Kidney (tissue), 14 donors: ENCODE data around the gene PIF1. TPM values are rescaled to one million over a fixed set of nuclear protein-coding genes. Genes with fewer than 3 reads are reported as not detected.

Experiments
- DNase-seq, 5 donors: peaks; one replicate each; pipeline ENCODE4 v3.0.0-alpha.2; 2013 to 2020
- FAIRE-seq: peaks from 2 replicates; lab custom pipeline; 2012; peaks lifted over from hg19 to GRCh38; lab: Jason Lieb, UNC
- H3K27ac ChIP-seq, 2 donors: one replicate each; pipeline ENCODE4 v1.7.0; 2013; ENCODE audit warnings: low read depth in 2 of 2, low read length in 2 of 2, inconsistent platforms in 1 of 2
- H3K27me3 ChIP-seq: one replicate; pipeline ENCODE4 v1.7.1; 2013; ENCODE audit warnings: low read length, inconsistent platforms; ENCODE audit not compliant: control insufficient read depth, insufficient read depth
- H3K36me3 ChIP-seq, 3 donors: one replicate each; pipeline versions ENCODE4 v1.7.0 to v1.7.1; 2013; ENCODE audit warnings: low read length in 3 of 3, control low read depth in 1 of 3, inconsistent platforms in 1 of 3; ENCODE audit not compliant: insufficient read depth in 3 of 3, control insufficient read depth in 2 of 3
- H3K4me1 ChIP-seq, 3 donors: one replicate each; pipeline versions ENCODE4 v1.7.0 to v1.7.1; 2013; ENCODE audit warnings: low read length in 3 of 3, inconsistent platforms in 1 of 3, low read depth in 1 of 3; ENCODE audit not compliant: control insufficient read depth in 2 of 3, insufficient read depth in 2 of 3
- H3K4me3 ChIP-seq, 3 donors: one replicate each; pipeline versions ENCODE4 v1.7.0 to v1.8.1; 2013; ENCODE audit warnings: low read length in 3 of 3, control low read depth in 1 of 3, inconsistent platforms in 1 of 3
- H3K9ac ChIP-seq, 3 donors: one replicate each; pipeline versions ENCODE4 v1.7.0 to v1.7.1; 2013; ENCODE audit warnings: low read length in 3 of 3, control low read depth in 1 of 3, inconsistent platforms in 1 of 3
- H3K9me3 ChIP-seq, 3 donors: one replicate each; pipeline versions ENCODE4 v1.7.0 to v1.7.1; 2013; ENCODE audit warnings: low read length in 3 of 3, control low read depth in 1 of 3, inconsistent platforms in 1 of 3; ENCODE audit not compliant: control insufficient read depth in 2 of 3, insufficient read depth in 1 of 3
- CTCF ChIP-seq: IDR thresholded peaks from 3 replicates; pipeline ENCODE4 v1.5.1; 2012; ENCODE audit warnings: mild to moderate bottlenecking, moderate library complexity, borderline replicate concordance; ENCODE audit not compliant: insufficient read depth; ENCODE audit errors: extremely low read depth
- intact Hi-C: fragments of 100-400 bp; cut with DNase I; formaldehyde crosslinking; loops from one replicate; pipeline ENCODE4 v1.11.1; 2022
- polyA plus RNA-seq: library from polyadenylated mRNA; stranded (reverse); fragments of 350-450 nt; fragmentation: Illumina TruSeq; extraction: RNeasy Lipid Tissue Mini Kit (QIAGEN cat#74804); gene quantifications from one replicate; pipeline ENCODE4 v1.2.3, GENCODE V29; 2014; ENCODE audit warnings: low read depth, low replicate concordance; ENCODE audit not compliant: insufficient read depth
- total RNA-seq: library from RNA; stranded (reverse); fragmentation: NEBNext Ultra II Directional; extraction: Animal tissue kit (Norgen Biotek cat#: 25700); gene quantifications from one replicate; pipeline ENCODE4 v1.2.1, GENCODE V29; 2021
- donor health status: control.
- donor health status: control.
- donor health status: control.
- donor health status: control.
- donor health status: control.
- donor health status: DM: yes; HTN: yes; CAD: no.
- donor health status: Normal renal cell carcinoma (clear cell type).

The PIF1 gene
- total and polyA plus RNA-seq, 2 donors from 2014 or later: 0.47 to 2.0 TPM

- H3K27me3 ChIP-seq: no peaks in the 10 kb centered on the region
Measured at GRCh38 chr15:64782751-64783150, 42.7 kb downstream of the PIF1 start.

GRCh38 chr15:64781299-64781698 lies 44.1 kb downstream of the PIF1 start:
- Histone ChIP-seq H3K4me3 (no peak overlapping the region), H3K9me3 (no peaks in the 10 kb centered on the region), H3K27ac (no peak overlapping the region), H3K4me1 (peaks cover 0 to 12% (median 8%) of the 10 kb centered on the region in 3 donors), H3K36me3 (no peaks in the 10 kb centered on the region), H3K9ac (no peak overlapping the region), H3K27me3 (no peaks in the 10 kb centered on the region)
- DNase-seq: no peak
- no peak for TF ChIP-seq CTCF
- no peak for FAIRE-seq
- intact Hi-C loops: no loop called here

More at GRCh38 chr15:64782751-64783150, 42.7 kb downstream of the PIF1 start:
- Histone ChIP-seq H3K4me1 (peaks cover 0 to 11% (median 7%) of the 10 kb centered on the region in 3 donors), H3K4me3 (no peak overlapping the region), H3K9me3 (no peaks in the 10 kb centered on the region), H3K9ac (no peak overlapping the region), H3K27ac (peak overlapping the region in 1 of 2 donors; percentile 72), H3K36me3 (no peaks in the 10 kb centered on the region)
- intact Hi-C loops: no loop called here
- DNase-seq: no peak
- FAIRE-seq: no peak
- no peak for TF ChIP-seq CTCF

GRCh38 chr15:64780600-64781156 lies 44.8 kb downstream of the PIF1 start:
- H3K4me3 ChIP-seq: no peak overlapping the region
- intact Hi-C loops: no loop called here
- no peak overlapping the region for H3K27ac ChIP-seq
- H3K4me1 ChIP-seq: peaks cover 0 to 13% (median 11%) of the 10 kb centered on the region in 3 donors
- no peak overlapping the region for H3K9ac ChIP-seq
- no peaks in the 10 kb centered on the region for H3K36me3 ChIP-seq
- DNase-seq (no peak), FAIRE-seq (no peak)
- H3K27me3 ChIP-seq: no peaks in the 10 kb centered on the region
- TF ChIP-seq CTCF: no peak
- no peaks in the 10 kb centered on the region for H3K9me3 ChIP-seq

- no peak for FAIRE-seq
- Histone ChIP-seq H3K27ac (no peak overlapping the region), H3K4me3 (no peak overlapping the region), H3K9me3 (no peaks in the 10 kb centered on the region), H3K9ac (no peak overlapping the region), H3K27me3 (no peaks in the 10 kb centered on the region), H3K4me1 (peaks cover 0 to 13% (median 11%) of the 10 kb centered on the region in 3 donors), H3K36me3 (no peaks in the 10 kb centered on the region)
- intact Hi-C loops: no loop called here
- no peak for DNase-seq
- TF ChIP-seq CTCF: no peak
Measured at GRCh38 chr15:64779630-64780029, 45.8 kb downstream of the PIF1 start.
